SU-DHL-6 (cell line): ENCODE measurements around the gene ZCCHC8.

ENCODE experiments used
- EZH2phosphoT487 ChIP-seq: fragments of 200-600 bp; sonication (generic), shearing (Covaris generic); conservative IDR thresholded peaks from 2 replicates; pipeline ENCODE4 v1.6.1; 2018; ENCODE audit warnings: mild to moderate bottlenecking, antibody characterized with exemption, low read length, moderate library complexity, mixed read lengths
- TF ChIP-seq, protein P1 (sequence below): fragments of 200-600 bp; sonication (generic); IDR thresholded peaks from one replicate; pipeline ENCODE4 v1.5.1; 2017; ENCODE audit warnings: antibody characterized with exemption, mild to moderate bottlenecking, low read length, moderate library complexity; ENCODE audit not compliant: insufficient read depth, poor library complexity, severe bottlenecking

DNA sequence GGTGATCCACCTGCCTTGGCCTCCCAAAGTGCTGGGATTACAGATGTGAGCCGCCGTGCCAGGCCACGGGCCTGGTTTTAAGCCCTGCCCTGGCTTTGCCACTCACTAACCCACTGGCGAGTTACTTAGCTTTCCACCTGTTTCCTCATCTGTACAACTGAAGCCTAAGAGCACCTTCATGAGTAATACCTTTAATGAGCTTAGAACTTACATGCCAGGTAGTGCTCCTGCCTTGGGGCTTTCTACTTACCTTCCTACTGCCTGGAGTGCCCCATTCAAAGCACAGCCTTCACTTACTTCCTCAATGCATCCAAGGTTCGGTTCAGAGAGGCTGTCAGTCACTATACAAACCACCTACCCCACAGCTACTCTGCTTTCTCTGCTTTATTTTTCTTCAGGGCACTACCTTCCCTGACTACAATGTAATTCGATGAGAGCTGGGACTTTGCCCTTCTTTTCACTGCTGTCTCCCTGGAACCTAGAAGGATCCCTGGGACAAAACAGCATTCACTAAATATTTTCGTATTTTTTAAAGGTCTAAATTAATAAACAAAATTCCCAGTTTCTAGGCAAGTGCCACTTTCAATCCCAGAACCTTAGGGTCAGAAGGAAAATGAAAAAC lies 13.8 kb downstream of the ZCCHC8 start:
- TF ChIP-seq, protein P1, sequence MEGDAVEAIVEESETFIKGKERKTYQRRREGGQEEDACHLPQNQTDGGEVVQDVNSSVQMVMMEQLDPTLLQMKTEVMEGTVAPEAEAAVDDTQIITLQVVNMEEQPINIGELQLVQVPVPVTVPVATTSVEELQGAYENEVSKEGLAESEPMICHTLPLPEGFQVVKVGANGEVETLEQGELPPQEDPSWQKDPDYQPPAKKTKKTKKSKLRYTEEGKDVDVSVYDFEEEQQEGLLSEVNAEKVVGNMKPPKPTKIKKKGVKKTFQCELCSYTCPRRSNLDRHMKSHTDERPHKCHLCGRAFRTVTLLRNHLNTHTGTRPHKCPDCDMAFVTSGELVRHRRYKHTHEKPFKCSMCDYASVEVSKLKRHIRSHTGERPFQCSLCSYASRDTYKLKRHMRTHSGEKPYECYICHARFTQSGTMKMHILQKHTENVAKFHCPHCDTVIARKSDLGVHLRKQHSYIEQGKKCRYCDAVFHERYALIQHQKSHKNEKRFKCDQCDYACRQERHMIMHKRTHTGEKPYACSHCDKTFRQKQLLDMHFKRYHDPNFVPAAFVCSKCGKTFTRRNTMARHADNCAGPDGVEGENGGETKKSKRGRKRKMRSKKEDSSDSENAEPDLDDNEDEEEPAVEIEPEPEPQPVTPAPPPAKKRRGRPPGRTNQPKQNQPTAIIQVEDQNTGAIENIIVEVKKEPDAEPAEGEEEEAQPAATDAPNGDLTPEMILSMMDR, result no peak
- TF ChIP-seq EZH2phosphoT487, result no peak
